ACC112 (cell line): Measurements from ENCODE around the gene MMADHC.
"Not testable (repeated sequence)": the region's sequence is repeated elsewhere in the genome, so short reads cannot be mapped to it uniquely, and the experiment has no call there.

ENCODE experiments used
- H2AFZ ChIP-seq: fragments of 200-600 bp; sonication (generic); one replicate; pipeline ENCODE4 v1.6.0; 2017; ENCODE audit warnings: antibody characterized with exemption, low read length; ENCODE audit not compliant: unreplicated experiment
- H3K27ac ChIP-seq: fragments of 200-600 bp; sonication (generic); 2 replicates; pipeline ENCODE4 v1.5.1; 2014; ENCODE audit warnings: low read depth, mild to moderate bottlenecking, antibody characterized with exemption, low read length, moderate library complexity
- H3K27me3 ChIP-seq: fragments of 200-600 bp; sonication (generic); 2 replicates; pipeline ENCODE4 v1.6.1; 2014; ENCODE audit warnings: mild to moderate bottlenecking, antibody characterized with exemption, low read length, moderate library complexity, mixed read lengths; ENCODE audit not compliant: insufficient read depth
- H3K36me3 ChIP-seq: fragments of 200-600 bp; sonication (generic); 2 replicates; pipeline ENCODE4 v1.6.1; 2016; ENCODE audit warnings: mild to moderate bottlenecking, antibody characterized with exemption, low read length, moderate library complexity, mixed read lengths; ENCODE audit not compliant: insufficient read depth
- H3K4me1 ChIP-seq: fragments of 200-600 bp; sonication (generic); one replicate; pipeline ENCODE4 v1.6.1; 2016; ENCODE audit warnings: low read length, mixed read lengths; ENCODE audit not compliant: insufficient read depth, unreplicated experiment, control insufficient read depth
- H3K4me3 ChIP-seq: fragments of 200-600 bp; sonication (generic); 2 replicates; pipeline ENCODE4 v1.5.1; 2014; ENCODE audit warnings: mild to moderate bottlenecking, low read depth, low read length
- H3K79me2 ChIP-seq: fragments of 200-600 bp; sonication (generic); one replicate; pipeline ENCODE4 v1.6.0; 2016; ENCODE audit warnings: low read length; ENCODE audit not compliant: control insufficient read depth, unreplicated experiment, insufficient read depth

MMADHC gene

DNA sequence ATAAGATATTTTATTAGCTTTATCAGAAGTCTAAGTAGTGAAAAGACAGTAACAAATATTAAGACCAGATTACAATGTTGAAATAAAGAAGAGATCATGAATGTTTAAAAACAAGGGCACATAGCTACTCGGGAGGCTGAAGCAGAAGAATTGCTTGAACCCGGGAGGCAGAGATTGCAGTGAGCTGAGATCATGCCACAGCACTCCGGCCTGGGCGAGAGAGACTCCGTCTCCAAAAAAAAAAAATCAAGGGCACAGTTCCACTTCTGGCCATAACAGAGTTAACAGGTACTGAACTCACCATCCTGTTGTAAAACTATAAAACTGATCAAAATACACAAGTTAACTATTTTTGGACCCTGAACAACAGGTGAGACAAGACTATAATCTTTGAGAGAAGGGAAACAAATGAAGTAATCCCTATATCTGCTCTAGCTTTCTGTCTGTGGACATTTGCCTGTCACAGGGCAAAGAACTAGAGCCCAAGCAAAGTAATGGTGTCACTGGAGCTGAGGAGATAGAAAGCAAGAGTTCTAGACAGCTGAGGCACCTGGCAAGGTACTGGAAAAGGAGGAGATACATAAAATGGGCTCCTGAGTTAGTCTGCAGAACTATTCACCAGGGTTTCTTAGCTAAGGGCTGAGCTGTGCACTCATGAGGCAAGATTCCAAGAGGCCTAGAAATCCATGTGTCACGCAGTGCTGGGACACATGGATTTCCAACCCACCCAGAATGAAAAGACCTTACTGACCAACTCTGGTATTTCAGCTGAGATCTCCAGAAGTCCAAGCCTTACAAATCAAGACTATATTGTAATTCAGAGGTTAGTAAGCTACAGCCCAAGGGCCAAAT, 15.2 kb downstream of the MMADHC start:
- Histone ChIP-seq H3K4me3 (no peak overlapping the region), H3K27me3 (no peaks in the 10 kb centered on the region), H3K4me1 (no peaks in the 10 kb centered on the region), H3K79me2 (no peaks in the 10 kb centered on the region), H3K36me3 (peaks cover 51% of the 10 kb centered on the region), H3K27ac (no peak overlapping the region), H2AFZ (no peak overlapping the region)

DNA sequence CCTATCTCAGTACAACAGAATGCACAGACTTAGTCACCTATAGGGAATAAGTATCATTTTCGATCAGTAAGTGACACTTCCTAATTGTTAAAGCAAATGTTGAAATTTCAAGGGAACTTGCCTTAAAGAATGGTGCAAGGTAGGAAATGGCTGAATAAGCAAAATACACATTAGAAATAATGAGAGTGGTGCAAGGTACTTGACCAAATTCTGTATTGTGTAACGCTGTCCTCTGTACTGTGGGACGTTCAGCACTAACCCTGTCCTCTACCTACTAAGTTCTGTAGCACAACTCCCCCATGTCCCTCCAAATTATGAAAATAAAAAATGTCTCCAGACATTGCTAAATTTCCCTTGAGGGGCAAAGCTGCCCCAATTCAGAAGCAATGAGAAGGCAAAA, 19.4 kb downstream of the MMADHC start:
- peaks cover 5% of the 10 kb centered on the region for H3K4me1 ChIP-seq
- no peak overlapping the region for H3K27ac ChIP-seq
- H3K36me3 ChIP-seq, result peaks cover 34% of the 10 kb centered on the region
- no peak overlapping the region for H3K4me3 ChIP-seq
- H2AFZ ChIP-seq, result no peak overlapping the region
- no peaks in the 10 kb centered on the region for H3K27me3 ChIP-seq
- no peaks in the 10 kb centered on the region for H3K79me2 ChIP-seq

DNA sequence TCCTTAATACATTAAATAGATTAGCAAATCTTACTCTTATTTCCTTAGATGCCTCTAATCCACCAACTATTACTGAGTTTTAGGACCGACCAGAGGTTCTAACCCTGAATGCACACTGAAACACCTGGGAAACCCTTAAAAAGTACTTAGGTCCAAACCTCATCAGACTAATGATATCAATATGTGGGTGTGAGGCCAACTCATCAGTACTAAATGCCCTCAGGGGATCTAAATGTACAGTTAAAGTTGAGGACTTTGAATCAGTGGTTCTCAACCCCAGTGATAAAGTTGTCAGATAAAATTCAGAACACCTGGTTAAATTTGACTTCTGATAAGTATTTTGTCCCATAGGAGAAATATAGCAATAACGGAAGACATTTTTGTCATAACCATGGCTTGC, 20.9 kb downstream of the MMADHC start:
- H3K36me3 ChIP-seq, result peaks cover 27% of the 10 kb centered on the region
- no peaks in the 10 kb centered on the region for H3K79me2 ChIP-seq
- no peak overlapping the region for H2AFZ ChIP-seq
- H3K4me1 ChIP-seq, result peaks cover 14% of the 10 kb centered on the region
- no peak overlapping the region for H3K27ac ChIP-seq
- no peak overlapping the region for H3K4me3 ChIP-seq
- no peaks in the 10 kb centered on the region for H3K27me3 ChIP-seq

DNA sequence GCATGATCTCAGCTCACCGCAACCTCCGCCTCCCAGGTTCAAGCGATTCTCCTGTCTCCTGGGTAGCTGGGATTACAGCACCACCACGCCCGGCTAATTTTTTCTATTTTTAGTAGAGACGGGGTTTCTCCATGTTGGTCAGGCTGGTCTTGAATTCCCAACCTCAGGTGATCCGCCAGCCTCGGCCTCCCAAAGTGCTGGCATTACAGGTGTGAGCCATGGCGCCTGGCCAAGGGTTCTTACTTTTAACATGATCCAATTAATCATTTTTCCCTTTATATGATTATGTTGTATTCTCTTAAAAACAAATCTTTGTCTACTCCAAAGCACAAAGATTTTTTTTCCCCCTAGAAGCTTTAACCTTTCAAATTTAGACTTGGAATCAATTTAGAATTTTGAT, 21.9 kb downstream of the MMADHC start:
- not testable (repeated sequence) for H3K79me2 ChIP-seq, H3K27ac ChIP-seq, H2AFZ ChIP-seq, H3K27me3 ChIP-seq, H3K4me3 ChIP-seq
- Histone ChIP-seq H3K4me1 (peaks cover 15% of the 10 kb centered on the region), H3K36me3 (peaks cover 27% of the 10 kb centered on the region)

DNA sequence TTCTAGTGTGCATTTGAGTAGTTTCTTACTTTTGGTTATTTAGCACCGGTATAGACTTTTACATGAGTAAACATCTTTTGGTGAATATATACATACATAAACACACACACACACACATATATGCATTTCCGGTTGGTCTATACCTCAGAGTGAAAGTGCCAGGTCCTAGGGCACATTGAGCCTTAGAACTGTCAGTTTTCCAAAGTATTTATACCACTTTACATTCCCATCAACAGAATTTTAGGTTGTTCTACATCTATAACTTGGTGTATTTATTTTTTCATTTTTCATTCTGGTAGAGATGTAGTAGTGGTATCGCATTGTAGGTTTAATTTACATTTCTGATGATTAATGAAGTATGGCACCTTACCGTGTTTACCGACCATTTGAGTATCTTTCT, 22.6 kb downstream of the MMADHC start:
- H3K4me1 ChIP-seq, result peaks cover 15% of the 10 kb centered on the region
- no peaks in the 10 kb centered on the region for H3K79me2 ChIP-seq
- no peak overlapping the region for H3K4me3 ChIP-seq
- no peak overlapping the region for H3K27ac ChIP-seq
- no peak overlapping the region for H2AFZ ChIP-seq
- H3K36me3 ChIP-seq, result peaks cover 22% of the 10 kb centered on the region
- no peaks in the 10 kb centered on the region for H3K27me3 ChIP-seq

DNA sequence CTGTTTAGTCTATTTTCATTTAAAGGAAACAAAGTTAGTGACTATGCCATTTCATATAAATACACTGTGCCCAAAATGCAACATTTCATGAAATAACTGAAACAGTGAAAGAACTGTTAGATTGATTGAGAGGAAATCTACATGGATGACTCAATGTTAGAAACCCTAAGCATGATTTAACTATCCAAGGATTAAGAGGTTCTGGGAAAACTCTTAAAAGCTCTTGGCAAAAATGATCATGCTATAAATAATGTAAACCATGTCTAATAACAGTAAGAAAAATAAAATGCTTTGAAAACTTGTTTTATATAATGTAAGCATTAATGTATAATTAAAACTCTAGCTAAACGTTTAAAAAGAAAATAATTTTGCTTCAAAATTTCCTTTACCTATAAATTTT, 23.5 kb downstream of the MMADHC start:
- Histone ChIP-seq H2AFZ (no peak overlapping the region), H3K4me3 (no peak overlapping the region), H3K36me3 (peaks cover 14% of the 10 kb centered on the region), H3K27me3 (no peaks in the 10 kb centered on the region), H3K27ac (no peak overlapping the region), H3K79me2 (no peaks in the 10 kb centered on the region), H3K4me1 (peaks cover 15% of the 10 kb centered on the region)

DNA sequence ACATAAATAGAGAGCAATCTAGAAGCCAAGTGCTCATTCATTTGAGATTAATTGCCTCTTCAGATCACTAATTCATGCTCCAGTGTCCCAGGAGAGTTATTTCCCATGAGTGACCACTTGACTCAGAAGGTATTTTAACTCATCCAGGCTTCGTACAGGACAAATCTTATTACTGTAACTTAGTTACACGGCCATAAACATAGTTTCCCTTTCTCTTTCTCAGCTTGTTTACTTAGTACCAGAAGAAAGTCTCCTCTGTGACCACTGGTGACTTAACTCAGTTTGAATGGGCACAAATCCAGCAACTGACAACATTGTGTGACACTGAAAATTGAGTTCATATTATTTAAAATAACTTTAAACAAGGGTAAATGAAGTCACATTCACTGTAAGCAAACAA, 25.3 kb downstream of the MMADHC start:
- H3K27ac ChIP-seq, result peak overlapping the region; percentile 63
- peak overlapping the region; percentile 62 for H2AFZ ChIP-seq
- H3K36me3 ChIP-seq, result no peaks in the 10 kb centered on the region
- peaks cover 15% of the 10 kb centered on the region for H3K4me1 ChIP-seq
- H3K4me3 ChIP-seq, result peak overlapping the region; percentile 52
- no peaks in the 10 kb centered on the region for H3K27me3 ChIP-seq
- H3K79me2 ChIP-seq, result no peaks in the 10 kb centered on the region

DNA sequence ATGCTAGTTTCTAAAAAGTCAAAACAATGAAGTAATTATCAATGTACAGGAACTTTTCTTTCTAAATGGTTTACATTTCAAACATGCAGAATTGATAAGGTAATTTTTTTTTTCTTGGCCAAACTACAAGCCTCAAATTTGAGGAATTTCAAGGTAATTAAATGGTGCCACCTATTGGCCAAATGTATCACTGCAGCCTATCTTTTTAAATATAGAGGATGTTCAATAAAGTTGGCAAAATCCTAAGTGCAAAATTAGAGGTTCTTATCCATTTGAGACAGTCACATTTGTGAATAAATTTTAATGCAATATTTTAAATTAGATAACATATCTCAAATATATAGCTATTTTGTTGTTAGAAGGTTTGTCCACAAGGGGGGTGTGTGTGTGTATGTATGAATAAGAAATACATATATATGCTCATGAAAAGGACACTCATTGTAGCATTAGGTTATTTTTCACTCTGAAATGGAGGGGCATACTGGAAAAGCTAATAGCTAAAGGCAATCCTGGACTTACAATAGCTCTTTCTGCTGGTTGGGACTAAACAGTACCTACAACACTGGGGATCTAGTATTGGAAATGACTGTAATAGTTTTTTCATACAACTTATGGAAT, 26.2 kb downstream of the MMADHC start:
- peaks cover 15% of the 10 kb centered on the region for H3K4me1 ChIP-seq
- no peak overlapping the region for H2AFZ ChIP-seq
- no peaks in the 10 kb centered on the region for H3K79me2 ChIP-seq
- H3K27me3 ChIP-seq, result no peaks in the 10 kb centered on the region
- H3K4me3 ChIP-seq, result peak overlapping the region; percentile 52
- H3K36me3 ChIP-seq, result no peaks in the 10 kb centered on the region
- peak overlapping the region; percentile 52 for H3K27ac ChIP-seq

DNA sequence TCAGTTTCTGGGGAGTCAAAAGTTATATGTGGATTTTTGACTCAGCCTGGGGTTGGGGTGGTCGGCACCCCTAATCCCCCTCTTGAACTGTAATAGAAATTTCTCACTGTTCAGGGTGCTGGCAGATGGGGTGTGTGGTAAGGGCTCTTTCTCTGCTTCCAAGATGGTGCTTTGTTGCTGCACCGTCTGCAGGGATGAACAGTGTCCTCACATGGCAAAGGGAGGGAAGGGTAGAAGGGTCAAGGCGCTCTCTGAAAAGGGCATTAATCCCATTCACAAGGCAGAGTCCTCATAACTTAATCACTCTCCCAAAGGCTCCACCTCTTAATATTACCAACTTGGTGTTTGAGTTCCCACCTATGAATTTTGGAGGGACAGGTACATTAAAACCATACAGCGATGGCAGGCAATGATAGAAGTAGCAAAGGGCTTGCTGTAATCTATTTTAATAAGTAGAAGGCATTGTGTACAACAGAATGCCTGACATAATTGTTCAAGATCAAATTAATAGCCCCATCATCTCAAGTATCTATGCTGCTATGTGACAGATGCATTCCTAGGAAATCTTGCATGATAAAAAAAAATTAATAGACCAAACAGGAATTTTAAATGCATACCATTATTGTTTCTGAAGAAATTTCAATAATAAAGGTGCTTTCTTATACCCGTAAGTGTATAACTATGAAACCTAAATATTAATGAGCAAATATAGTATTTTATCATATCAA, 28.1 kb downstream of the MMADHC start:
- H3K27me3 ChIP-seq, result no peaks in the 10 kb centered on the region
- no peak overlapping the region for H3K4me3 ChIP-seq
- H3K4me1 ChIP-seq, result peaks cover 15% of the 10 kb centered on the region
- H3K79me2 ChIP-seq, result no peaks in the 10 kb centered on the region
- no peak overlapping the region for H3K27ac ChIP-seq
- no peaks in the 10 kb centered on the region for H3K36me3 ChIP-seq
- H2AFZ ChIP-seq, result no peak overlapping the region

DNA sequence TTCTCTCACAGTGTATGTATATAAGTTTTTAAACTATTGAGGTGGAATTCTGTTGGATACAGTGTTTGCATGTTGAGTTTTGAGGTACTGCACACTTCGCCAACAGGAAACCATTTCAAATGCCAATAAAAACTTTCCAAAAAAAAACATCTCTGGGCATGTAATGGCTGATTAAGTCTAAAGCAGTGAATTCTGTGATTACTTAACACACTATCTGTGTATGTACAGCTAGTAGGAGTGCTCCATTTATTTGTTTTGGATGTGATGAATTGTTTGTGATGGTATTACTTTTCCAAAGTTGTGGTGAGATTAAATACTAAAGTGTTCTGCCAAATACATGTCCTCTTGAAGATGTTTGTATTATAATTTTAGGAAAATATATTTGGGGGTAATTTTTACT, 31.1 kb downstream of the MMADHC start:
- Histone ChIP-seq H2AFZ (no peak overlapping the region), H3K27ac (no peak overlapping the region), H3K4me1 (no peaks in the 10 kb centered on the region), H3K36me3 (no peaks in the 10 kb centered on the region), H3K4me3 (no peak overlapping the region), H3K79me2 (no peaks in the 10 kb centered on the region), H3K27me3 (peaks cover 12% of the 10 kb centered on the region; the same call in 1 of the 2 replicates)
